Esophagus (tissue), 2 donors: ENCODE data around the gene ITIH2. TPM values are rescaled to one million over a fixed set of nuclear protein-coding genes. Genes with fewer than 3 reads are reported as not detected.
"Not testable (repeated sequence)": the region's sequence is repeated elsewhere in the genome, so short reads cannot be mapped to it uniquely, and the experiment has no call there.

Source experiments
- H3K27ac ChIP-seq, 2 donors: one replicate each; pipeline ENCODE4 v1.5.1; 2013; ENCODE audit warnings: low read depth in 2 of 2, mild to moderate bottlenecking in 2 of 2, inconsistent platforms in 1 of 2, low read length in 1 of 2, moderate library complexity in 1 of 2
- H3K27me3 ChIP-seq, 2 donors: one replicate each; pipeline ENCODE4 v1.6.1; 2013; ENCODE audit warnings: low read length in 2 of 2, control low read depth in 1 of 2, mild to moderate bottlenecking in 1 of 2; ENCODE audit not compliant: insufficient read depth in 2 of 2, control insufficient read depth in 1 of 2
- H3K36me3 ChIP-seq, 2 donors: one replicate each; pipeline ENCODE4 v1.6.1; 2013; ENCODE audit warnings: low read length in 1 of 2; ENCODE audit not compliant: control insufficient read depth in 2 of 2, insufficient read depth in 2 of 2
- H3K4me1 ChIP-seq, 2 donors: one replicate each; pipeline ENCODE4 v1.6.1; 2013; ENCODE audit warnings: low read length in 1 of 2; ENCODE audit not compliant: control insufficient read depth in 2 of 2, insufficient read depth in 2 of 2
- H3K4me3 ChIP-seq, 2 donors: one replicate each; pipeline ENCODE4 v1.5.1; 2013; ENCODE audit warnings: low read length in 2 of 2, mild to moderate bottlenecking in 2 of 2, low read depth in 1 of 2, moderate library complexity in 1 of 2
- H3K9me3 ChIP-seq, 2 donors: one replicate each; pipeline ENCODE4 v1.6.1; 2013; ENCODE audit warnings: mild to moderate bottlenecking in 2 of 2, low read depth in 1 of 2, low read length in 1 of 2, moderate library complexity in 1 of 2; ENCODE audit not compliant: control insufficient read depth in 2 of 2, insufficient read depth in 1 of 2
- WGBS, 2 donors: extraction: QIAGEN DNeasy Blood & Tissue Kit; methylation state at CpG; one replicate each; pipeline ENCODE4 v1.1.7; 2013; 5-methylcytosine and 5-hydroxymethylcytosine counted together
- polyA plus RNA-seq, 2 donors: library from polyadenylated mRNA; stranded (reverse); fragments of 200-250 nt; gene quantifications; one replicate each; pipeline ENCODE4 v1.2.3, GENCODE V29; 2013
- donor health status: healthy with polysubstance abuse.
- donor health status: Bipolar disorder and iron deficiency.

ITIH2 gene
- polyA plus RNA-seq, 2 donors = not detected

GRCh38 chr10:7690885-7691597 lies 12.1 kb upstream of the ITIH2 start:
- not testable (repeated sequence) for H3K27ac ChIP-seq, H3K4me3 ChIP-seq, H3K36me3 ChIP-seq, H3K27me3 ChIP-seq, H3K4me1 ChIP-seq
- H3K9me3 ChIP-seq = peaks cover 3 to 11% of the 10 kb centered on the region in 2 donors
- WGBS, 2 donors = 61% methylated on average over 3 of the region's 3 CpGs

GRCh38 chr10:7692368-7692767 lies 10.7 kb upstream of the ITIH2 start:
- not testable (repeated sequence) for H3K4me3 ChIP-seq, H3K36me3 ChIP-seq, H3K4me1 ChIP-seq, H3K27me3 ChIP-seq, H3K27ac ChIP-seq
- H3K9me3 ChIP-seq = peaks cover 3 to 11% of the 10 kb centered on the region in 2 donors

GRCh38 chr10:7693194-7693593 lies 9.9 kb upstream of the ITIH2 start:
- H3K36me3 ChIP-seq, H3K4me1 ChIP-seq, H3K27ac ChIP-seq, H3K27me3 ChIP-seq, H3K4me3 ChIP-seq: not testable (repeated sequence)
- peaks cover 3 to 11% of the 10 kb centered on the region in 2 donors for H3K9me3 ChIP-seq

- WGBS, 2 donors = 48 to 56% methylated on average over 3 of the region's 3 CpGs
- Histone ChIP-seq H3K9me3 (peaks cover 0 to 6% of the 10 kb centered on the region in 2 donors), H3K27me3 (no peaks in the 10 kb centered on the region), H3K27ac (no peak overlapping the region), H3K4me3 (no peak overlapping the region), H3K36me3 (no peaks in the 10 kb centered on the region), H3K4me1 (no peaks in the 10 kb centered on the region)
These were observed 6.6 kb upstream of the ITIH2 start for GRCh38 chr10:7696545-7696944.

- Histone ChIP-seq H3K36me3 (no peaks in the 10 kb centered on the region), H3K27me3 (no peaks in the 10 kb centered on the region)
- WGBS, 2 donors = 79 to 86% methylated on average over 8 of the region's 8 CpGs
These were observed 5.7 kb upstream of the ITIH2 start for GRCh38 chr10:7697426-7697825.

GRCh38 chr10:7700577-7701125 lies 2.5 kb upstream of the ITIH2 start:
- H3K4me1 ChIP-seq = no peaks in the 10 kb centered on the region
- H3K27me3 ChIP-seq = peaks cover 0 to 3% of the 10 kb centered on the region in 2 donors

More at GRCh38 chr10:7697426-7697825, 5.7 kb upstream of the ITIH2 start:
- H3K9me3 ChIP-seq = peaks cover 0 to under 1% of the 10 kb centered on the region in 2 donors
- H3K27ac ChIP-seq = no peak overlapping the region
- no peak overlapping the region for H3K4me3 ChIP-seq
- H3K4me1 ChIP-seq = no peaks in the 10 kb centered on the region

GRCh38 chr10:7701158-7701742 lies 1.9 kb upstream of the ITIH2 start:
- no peaks in the 10 kb centered on the region for H3K36me3 ChIP-seq
- no peak overlapping the region for H3K27ac ChIP-seq
- WGBS, 2 donors = 90 to 91% methylated on average over 8 of the region's 8 CpGs
- no peak overlapping the region for H3K4me3 ChIP-seq
- H3K27me3 ChIP-seq = peaks cover 0 to 3% of the 10 kb centered on the region in 2 donors
- H3K9me3 ChIP-seq = no peaks in the 10 kb centered on the region
- no peaks in the 10 kb centered on the region for H3K4me1 ChIP-seq

More at GRCh38 chr10:7700577-7701125, 2.5 kb upstream of the ITIH2 start:
- Histone ChIP-seq H3K9me3 (no peaks in the 10 kb centered on the region), H3K36me3 (no peaks in the 10 kb centered on the region), H3K4me3 (no peak overlapping the region), H3K27ac (no peak overlapping the region)
- WGBS, 2 donors = 55 to 76% methylated on average over 2 of the region's 2 CpGs

GRCh38 chr10:7702288-7702812 lies 766 bp upstream of the ITIH2 start:
- Histone ChIP-seq H3K27me3 (peaks cover 0 to 3% of the 10 kb centered on the region in 2 donors), H3K4me3 (no peak overlapping the region), H3K27ac (no peak overlapping the region), H3K9me3 (no peaks in the 10 kb centered on the region), H3K4me1 (no peaks in the 10 kb centered on the region), H3K36me3 (no peaks in the 10 kb centered on the region)
- WGBS, 2 donors = 72 to 84% methylated on average over 4 of the region's 4 CpGs

- no peaks in the 10 kb centered on the region for H3K4me1 ChIP-seq
- no peak overlapping the region for H3K27ac ChIP-seq
- no peak overlapping the region for H3K4me3 ChIP-seq
- H3K27me3 ChIP-seq = peaks cover 3 to 14% of the 10 kb centered on the region in 2 donors
- H3K9me3 ChIP-seq = no peaks in the 10 kb centered on the region
- H3K36me3 ChIP-seq = no peaks in the 10 kb centered on the region
- 88 to 90% methylated on average over 8 of the region's 8 CpGs for WGBS, 2 donors
These were observed 1.2 kb downstream of the ITIH2 start for GRCh38 chr10:7704071-7705016.
